HG03575 (cell line): ENCODE results near the gene ATP9A.
"Not testable (repeated sequence)": the region's sequence is repeated elsewhere in the genome, so short reads cannot be mapped to it uniquely, and the experiment has no call there.

ENCODE experiments used
- ATAC-seq: cut with Tn5 transposase; IDR thresholded peaks from one replicate; pipeline ENCODE4 v1.9.1; 2021; ENCODE audit not compliant: unreplicated experiment, insufficient number of reproducible peaks, low FRiP score; ENCODE audit errors: extremely low read depth

ATP9A gene

GRCh38 chr20:51767867-51768758 is at the start of gene ATP9A:
Gene ATP9A (minus strand): TSS chr20:51768390. CDS start chr20:51768369, 21 bp downstream.
- ATAC-seq: no peak

GRCh38 chr20:51816856-51817255 is 48.7 kb upstream of the ATP9A start:
- not testable (repeated sequence) for ATAC-seq

- ATAC-seq: no peak
These were observed 47.3 kb upstream of the ATP9A start for GRCh38 chr20:51815383-51816076.

GRCh38 chr20:51812861-51813260 is 44.7 kb upstream of the ATP9A start:
- no peak for ATAC-seq

- no peak for ATAC-seq
These were observed 43.4 kb upstream of the ATP9A start for GRCh38 chr20:51811514-51812128.

- ATAC-seq: no peak
These were observed 42.8 kb upstream of the ATP9A start for GRCh38 chr20:51811042-51811355.

GRCh38 chr20:51810155-51811041 is 42.2 kb upstream of the ATP9A start:
- no peak for ATAC-seq

GRCh38 chr20:51807720-51808250 is 39.6 kb upstream of the ATP9A start:
- no peak for ATAC-seq

- no peak for ATAC-seq
These were observed 36.6 kb upstream of the ATP9A start for GRCh38 chr20:51804754-51805153.

GRCh38 chr20:51803148-51803854 is 35.1 kb upstream of the ATP9A start:
- ATAC-seq: no peak

GRCh38 chr20:51802170-51802751 is 34.1 kb upstream of the ATP9A start, which contains the start of gene SALL4:
Gene SALL4 (minus strand): TSS chr20:51802521. CDS start chr20:51802408, 113 bp downstream.
- no peak for ATAC-seq

- ATAC-seq: no peak
These were observed 33.6 kb upstream of the ATP9A start for GRCh38 chr20:51801823-51802123.

GRCh38 chr20:51801122-51801822 is 33.1 kb upstream of the ATP9A start:
- ATAC-seq: no peak

GRCh38 chr20:51800872-51801121 is 32.6 kb upstream of the ATP9A start:
- no peak for ATAC-seq

- ATAC-seq: no peak
These were observed 32.1 kb upstream of the ATP9A start for GRCh38 chr20:51800060-51800871.

- no peak for ATAC-seq
These were observed 31.2 kb upstream of the ATP9A start for GRCh38 chr20:51799401-51799860.
